ENCODE measurements around the gene CNTNAP5.

DNA sequence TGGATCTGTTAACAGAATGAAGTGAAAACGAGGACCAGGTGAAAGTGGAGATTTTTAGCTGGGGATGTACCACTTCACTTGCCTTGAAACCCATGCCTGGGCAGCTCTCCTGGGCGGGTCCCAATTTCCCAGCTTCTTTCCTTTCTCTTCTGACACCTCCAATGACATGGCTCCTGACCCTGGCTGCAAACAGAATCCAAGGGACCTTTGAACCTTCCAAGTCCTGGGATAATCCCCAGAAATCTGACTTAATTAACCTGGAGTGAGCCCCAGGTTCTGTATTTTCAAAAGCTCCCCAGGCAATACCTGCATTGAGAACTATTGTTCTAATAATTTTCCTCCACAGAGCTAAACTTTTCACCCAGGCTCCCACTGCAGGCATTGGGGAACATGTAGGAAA, 495.9 kb downstream of the CNTNAP5 start:
- no peak for TF ChIP-seq POLR2A (IDR thresholded peaks at IDR 0.05)
- TF ChIP-seq, protein P1, sequence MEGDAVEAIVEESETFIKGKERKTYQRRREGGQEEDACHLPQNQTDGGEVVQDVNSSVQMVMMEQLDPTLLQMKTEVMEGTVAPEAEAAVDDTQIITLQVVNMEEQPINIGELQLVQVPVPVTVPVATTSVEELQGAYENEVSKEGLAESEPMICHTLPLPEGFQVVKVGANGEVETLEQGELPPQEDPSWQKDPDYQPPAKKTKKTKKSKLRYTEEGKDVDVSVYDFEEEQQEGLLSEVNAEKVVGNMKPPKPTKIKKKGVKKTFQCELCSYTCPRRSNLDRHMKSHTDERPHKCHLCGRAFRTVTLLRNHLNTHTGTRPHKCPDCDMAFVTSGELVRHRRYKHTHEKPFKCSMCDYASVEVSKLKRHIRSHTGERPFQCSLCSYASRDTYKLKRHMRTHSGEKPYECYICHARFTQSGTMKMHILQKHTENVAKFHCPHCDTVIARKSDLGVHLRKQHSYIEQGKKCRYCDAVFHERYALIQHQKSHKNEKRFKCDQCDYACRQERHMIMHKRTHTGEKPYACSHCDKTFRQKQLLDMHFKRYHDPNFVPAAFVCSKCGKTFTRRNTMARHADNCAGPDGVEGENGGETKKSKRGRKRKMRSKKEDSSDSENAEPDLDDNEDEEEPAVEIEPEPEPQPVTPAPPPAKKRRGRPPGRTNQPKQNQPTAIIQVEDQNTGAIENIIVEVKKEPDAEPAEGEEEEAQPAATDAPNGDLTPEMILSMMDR (IDR thresholded peaks at IDR 0.05): no peak
